GM12878 (cell line): ENCODE measurements around the gene GARRE1.

Source experiments
- BCL11A ChIP-seq: IDR thresholded peaks from 2 replicates; pipeline ENCODE4 v1.6.1; 2011; ENCODE audit warnings: low read depth, low read length
- CBX5 ChIP-seq: sonication (generic); IDR thresholded peaks from 2 replicates; pipeline ENCODE4 v1.6.1; 2016; ENCODE audit warnings: low read depth, moderate library complexity, mild to moderate bottlenecking, inconsistent platforms
- CEBPZ ChIP-seq: fragments of 150-350 bp; IDR thresholded peaks from 2 replicates; pipeline ENCODE4 v1.6.1; 2016; ENCODE audit warnings: low read depth, low read length
- CTCF ChIP-seq, 3 experiments: IDR thresholded peaks in 2 of 3; conservative IDR thresholded peaks in 1 of 3; 2 replicates each; pipeline ENCODE4 v1.5.1; 2011; ENCODE audit warnings: low read depth in 3 of 3, low read length in 3 of 3, mild to moderate bottlenecking in 3 of 3, control low read depth in 2 of 3, moderate library complexity in 2 of 3, inconsistent platforms in 1 of 3, mixed read lengths in 1 of 3; ENCODE audit not compliant: control insufficient read depth in 2 of 3, insufficient read depth in 1 of 3; ENCODE audit errors: extremely low read depth in 1 of 3
- GATAD2B ChIP-seq: fragments of 450-650 bp; conservative IDR thresholded peaks from 2 replicates; pipeline ENCODE4 v1.6.1; 2017; ENCODE audit warnings: low read depth, mild to moderate bottlenecking, moderate library complexity
- IRF3 ChIP-seq: fragments of 450-650 bp; IDR thresholded peaks from 2 replicates; pipeline ENCODE4 v1.6.1; 2014; ENCODE audit warnings: mild to moderate bottlenecking
- JUND ChIP-seq: IDR thresholded peaks from 2 replicates; pipeline ENCODE4 v1.6.1; 2012; ENCODE audit warnings: low read depth, mild to moderate bottlenecking, low read length, improper control_type of control experiment, moderate library complexity
- MAX ChIP-seq: IDR thresholded peaks from 2 replicates; pipeline ENCODE4 v1.6.1; 2012; ENCODE audit warnings: low read depth, low read length, improper control_type of control experiment
- NFYB ChIP-seq: IDR thresholded peaks from 2 replicates; pipeline ENCODE4 v1.6.1; 2011; ENCODE audit warnings: low read depth, mild to moderate bottlenecking, low read length, improper control_type of control experiment, moderate library complexity; ENCODE audit not compliant: insufficient read depth
- POLR2A ChIP-seq: IDR thresholded peaks from 2 replicates; pipeline ENCODE4 v1.6.1; 2011; ENCODE audit warnings: low read depth, mild to moderate bottlenecking, low read length
- RCOR1 ChIP-seq: conservative IDR thresholded peaks from 2 replicates; pipeline ENCODE4 v1.6.1; 2012; ENCODE audit warnings: low read depth, low read length, improper control_type of control experiment
- SIX5 ChIP-seq: IDR thresholded peaks from 2 replicates; pipeline ENCODE4 v1.6.1; 2011; ENCODE audit warnings: mild to moderate bottlenecking, low read depth, low read length, moderate library complexity; ENCODE audit not compliant: severe bottlenecking

GRCh38 chr19:34277244-34277643 is 22.9 kb downstream of the GARRE1 start:
- TF ChIP-seq POLR2A (no peak), SIX5 (no peak), MAX (no peak), CTCF (IDR thresholded peaks at IDR 0.05 in 2 of 3, conservative IDR thresholded peaks at IDR 0.05 in 1 of 3; ENCODE audit: control insufficient read depth in 2 of 3, extremely low read depth in 1 of 3, insufficient read depth in 1 of 3, low read depth in 3 of 3, low read length in 3 of 3) (no peak), IRF3 (no peak), CBX5 (no peak), BCL11A (no peak), RCOR1 (no peak), GATAD2B (no peak), NFYB (no peak), CEBPZ (no peak), JUND (no peak)
